H54 (cell line): ENCODE measurements around the gene SORCS2.

Source experiments
- DNase-seq: peaks from one replicate; pipeline ENCODE4 v3.0.0; 2011; ENCODE audit warnings: low spot score, mixed read lengths; ENCODE audit not compliant: insufficient read length
- FAIRE-seq: peaks from 3 replicates; lab custom pipeline; 2011; peaks lifted over from hg19 to GRCh38; lab: Jason Lieb, UNC
- POLR2A ChIP-seq: IDR thresholded peaks from 2 replicates; pipeline ENCODE4 v1.6.1; 2011; ENCODE audit warnings: low read depth, mild to moderate bottlenecking, low read length

Gene SORCS2

DNA sequence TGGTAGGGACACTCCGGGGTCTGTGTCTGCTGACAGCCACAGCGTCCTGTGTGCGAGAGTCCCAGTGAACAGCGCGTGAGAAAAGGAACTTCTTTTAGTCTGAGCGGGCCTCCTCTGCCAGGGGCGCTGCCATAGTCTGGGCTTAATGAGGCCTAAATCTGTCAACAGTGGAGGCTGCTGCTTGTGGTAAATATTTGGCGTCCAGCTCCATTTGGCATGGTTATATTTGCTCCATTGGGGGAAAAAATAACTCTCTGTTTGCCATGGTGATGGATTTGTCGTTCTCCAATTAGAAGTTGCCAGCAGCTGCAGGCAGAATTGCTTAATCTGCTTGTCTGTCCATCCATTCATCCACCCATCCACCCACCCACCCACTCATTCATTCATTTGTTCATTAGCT is 313.8 kb downstream of the SORCS2 start:
- no peak for TF ChIP-seq POLR2A
- FAIRE-seq (no peak), DNase-seq (no peak)

GRCh38 chr4:7506572-7506971 is 314.2 kb downstream of the SORCS2 start:
- DNase-seq = no peak
- no peak for TF ChIP-seq POLR2A
- FAIRE-seq = no peak

GRCh38 chr4:7507381-7507780 is 315.0 kb downstream of the SORCS2 start:
- FAIRE-seq = no peak
- no peak for TF ChIP-seq POLR2A
- DNase-seq = no peak

GRCh38 chr4:7510066-7510465 is 317.7 kb downstream of the SORCS2 start:
- no peak for TF ChIP-seq POLR2A
- no peak for DNase-seq
- FAIRE-seq = no peak

- no peak for DNase-seq
- no peak for FAIRE-seq
- TF ChIP-seq POLR2A = no peak
Measured at GRCh38 chr4:7510538-7510937, 318.2 kb downstream of the SORCS2 start.

DNA sequence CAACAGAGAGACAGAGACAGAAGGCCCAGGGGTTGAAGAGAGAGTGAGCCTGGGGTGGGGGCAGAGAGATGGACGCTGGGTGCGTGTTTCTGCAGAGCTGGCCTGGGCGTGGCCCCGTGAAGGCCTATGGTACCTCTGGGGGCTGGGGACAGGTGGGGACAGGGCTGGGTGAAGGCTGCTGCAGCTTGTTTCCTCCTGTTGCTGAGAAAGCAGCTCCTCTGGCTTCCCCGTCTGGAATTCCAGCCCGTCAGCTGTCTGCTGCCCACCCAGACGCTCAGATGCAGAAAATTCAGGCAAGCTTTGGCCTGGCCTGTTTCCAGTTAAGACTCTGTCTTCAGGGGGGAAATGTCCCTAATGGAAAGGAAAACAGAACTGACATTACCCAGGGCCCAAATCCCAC is 319.2 kb downstream of the SORCS2 start:
- TF ChIP-seq POLR2A = no peak
- no peak for DNase-seq
- FAIRE-seq = no peak

GRCh38 chr4:7512428-7512827 is 320.1 kb downstream of the SORCS2 start:
- FAIRE-seq = no peak
- TF ChIP-seq POLR2A = no peak
- DNase-seq = no peak

- FAIRE-seq (no peak), DNase-seq (no peak)
- no peak for TF ChIP-seq POLR2A
Measured at GRCh38 chr4:7512946-7513345, 320.6 kb downstream of the SORCS2 start.

DNA sequence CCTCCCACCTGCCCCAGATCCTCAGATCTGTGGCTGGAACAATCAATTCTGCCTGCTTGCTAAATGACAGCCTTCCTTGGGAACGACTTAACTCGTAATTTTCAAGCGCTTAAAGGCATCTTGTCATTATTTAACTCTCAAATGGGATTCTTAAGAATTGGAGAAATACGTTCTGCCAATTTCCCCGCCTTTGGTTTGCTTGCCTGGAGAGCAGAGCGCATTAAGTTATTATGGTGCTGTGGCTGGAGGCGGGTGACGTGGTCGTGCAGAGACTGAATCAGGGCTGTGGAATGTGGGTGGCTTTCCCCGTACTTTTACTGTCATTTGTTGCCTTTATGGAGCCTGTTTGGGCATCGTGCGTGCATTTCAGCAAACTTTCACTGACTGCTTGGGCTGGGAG is 321.3 kb downstream of the SORCS2 start:
- FAIRE-seq (no peak), DNase-seq (peak; percentile 82)
- TF ChIP-seq POLR2A = no peak

GRCh38 chr4:7514281-7514680 is 321.9 kb downstream of the SORCS2 start:
- DNase-seq = no peak
- TF ChIP-seq POLR2A = no peak
- FAIRE-seq = no peak

- no peak for TF ChIP-seq POLR2A
- DNase-seq (no peak), FAIRE-seq (no peak)
Measured at GRCh38 chr4:7514789-7515188, 322.5 kb downstream of the SORCS2 start.

DNA sequence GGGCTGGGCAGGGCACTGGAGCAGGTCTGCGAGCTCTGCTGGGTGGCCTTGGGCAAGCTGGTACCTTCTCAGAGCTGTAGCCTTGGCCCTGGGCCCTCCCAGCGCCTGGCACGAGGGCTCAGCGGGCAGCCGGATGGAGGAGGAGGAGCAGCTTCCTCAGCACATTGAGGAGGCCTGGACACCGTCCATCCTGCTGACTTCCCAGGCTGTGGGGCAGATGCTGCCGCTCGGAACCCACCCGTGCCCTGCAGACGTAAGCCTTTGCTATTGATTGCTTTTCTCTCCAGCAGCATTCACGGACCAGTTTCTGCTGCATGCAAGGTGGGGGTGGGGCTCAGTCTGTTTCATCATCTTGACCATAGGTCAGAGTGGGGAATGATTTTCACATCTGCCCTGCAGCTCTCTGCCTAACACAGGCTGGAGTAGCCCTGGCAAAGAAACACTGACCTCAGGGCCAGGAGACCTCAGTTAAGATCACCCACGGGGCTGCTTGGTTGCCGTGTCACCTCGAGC is 323.1 kb downstream of the SORCS2 start:
- TF ChIP-seq POLR2A = no peak
- FAIRE-seq (no peak), DNase-seq (no peak)

- DNase-seq = no peak
- TF ChIP-seq POLR2A = no peak
- FAIRE-seq = no peak
Measured at GRCh38 chr4:7516096-7516772, 323.9 kb downstream of the SORCS2 start.

GRCh38 chr4:7516773-7517144 is 324.4 kb downstream of the SORCS2 start:
- no peak for FAIRE-seq
- DNase-seq = no peak
- no peak for TF ChIP-seq POLR2A
